ENCODE measurements around the gene ST6GALNAC1. TPM values are rescaled to one million over a fixed set of nuclear protein-coding genes. Genes with fewer than 3 reads are reported as not detected.

ST6GALNAC1 gene
- total and polyA plus RNA-seq, 12 donors: 1.9 to 7.3 (median 3.5) TPM

- no peak overlapping the region for H3K4me3 ChIP-seq
- no peak for DNase-seq
- H3K27ac ChIP-seq: peak overlapping the region; percentile 39 to 99 (median 90)
- intact Hi-C loops (cut with DNase I): loop anchor here in 3 of 10 donors (5.0 kb wide), 2 partner anchors 34 to 126 kb away; no protein-coding TSS in a partner anchor
- no peaks in the 10 kb centered on the region for H3K9me3 ChIP-seq
- no peak for ATAC-seq
- TF ChIP-seq CTCF (IDR thresholded peaks at IDR 0.05): peak in 3 of 9 donors; percentile 4 to 12 (median 12)
- WGBS, 2 donors: 60 to 64% methylated on average over 18 of the region's 18 CpGs
- no peaks in the 10 kb centered on the region for H3K27me3 ChIP-seq
- H3K36me3 ChIP-seq: peaks cover 0 to 77% (median 9%) of the 10 kb centered on the region in 9 donors
- H3K4me1 ChIP-seq: peaks cover 48 to 79% (median 69%) of the 10 kb centered on the region in 9 donors
Measured at GRCh38 chr17:76683011-76683755, 39.6 kb upstream of the ST6GALNAC1 start.

GRCh38 chr17:76682296-76682695 is 38.7 kb upstream of the ST6GALNAC1 start:
- Histone ChIP-seq H3K4me1 (peaks cover 39 to 70% (median 60%) of the 10 kb centered on the region in 9 donors), H3K4me3 (peak overlapping the region in 3 of 10 donors; percentile 6 to 14 (median 7)), H3K27me3 (no peaks in the 10 kb centered on the region), H3K9me3 (no peaks in the 10 kb centered on the region), H3K27ac (peak overlapping the region; percentile 49 to 99 (median 90)), H3K36me3 (peaks cover 0 to 82% (median 16%) of the 10 kb centered on the region in 9 donors)
- TF ChIP-seq CTCF (IDR thresholded peaks at IDR 0.05): no peak
- intact Hi-C loops (cut with DNase I): loop anchor here in 3 of 10 donors (5.0 kb wide), 2 partner anchors 35 to 125 kb away; no protein-coding TSS in a partner anchor
- 45 to 50% methylated on average over 12 of the region's 12 CpGs for WGBS, 2 donors
- ATAC-seq: peak; percentile 21 to 72 (median 49)
- DNase-seq: peak; percentile 58 to 61

GRCh38 chr17:76681222-76682137 is 37.9 kb upstream of the ST6GALNAC1 start:
- Histone ChIP-seq H3K36me3 (peaks cover 0 to 85% (median 22%) of the 10 kb centered on the region in 9 donors), H3K4me3 (peak overlapping the region in 3 of 10 donors; percentile 6 to 14 (median 7))
- intact Hi-C loops (cut with DNase I): loop anchor here in 4 of 10 donors (2.0 to 5.0 kb wide), 3 partner anchors 33 to 124 kb away; no protein-coding TSS in a partner anchor

More at GRCh38 chr17:76681222-76682137, 37.9 kb upstream of the ST6GALNAC1 start:
- DNase-seq: peak; percentile 68 to 73
- Histone ChIP-seq H3K27me3 (no peaks in the 10 kb centered on the region), H3K27ac (peak overlapping the region; percentile 49 to 99 (median 90)), H3K4me1 (peaks cover 32 to 62% (median 52%) of the 10 kb centered on the region in 9 donors), H3K9me3 (no peaks in the 10 kb centered on the region)
- WGBS, 2 donors: 41% methylated on average over 16 of the region's 16 CpGs
- TF ChIP-seq CTCF (IDR thresholded peaks at IDR 0.05): peak; percentile 50 to 80 (median 73)
- ATAC-seq: peak; percentile 30 to 76 (median 62)

Measured in heart right ventricle (tissue), 16 donors.